Measurements from ENCODE around the gene VPS33B.
A peak's percentile ranks its signal among the peaks of the same experiment; 100 is the strongest.
"Not testable (repeated sequence)": the region's sequence is repeated elsewhere in the genome, so short reads cannot be mapped to it uniquely, and the experiment has no call there.

The VPS33B gene

GRCh38 chr15:91032919-91033803 lies 10.8 kb upstream of the VPS33B start:
- no peak for DNase-seq (ENCODE audit: insufficient read length, low spot score)
- FAIRE-seq: no peak

DNA sequence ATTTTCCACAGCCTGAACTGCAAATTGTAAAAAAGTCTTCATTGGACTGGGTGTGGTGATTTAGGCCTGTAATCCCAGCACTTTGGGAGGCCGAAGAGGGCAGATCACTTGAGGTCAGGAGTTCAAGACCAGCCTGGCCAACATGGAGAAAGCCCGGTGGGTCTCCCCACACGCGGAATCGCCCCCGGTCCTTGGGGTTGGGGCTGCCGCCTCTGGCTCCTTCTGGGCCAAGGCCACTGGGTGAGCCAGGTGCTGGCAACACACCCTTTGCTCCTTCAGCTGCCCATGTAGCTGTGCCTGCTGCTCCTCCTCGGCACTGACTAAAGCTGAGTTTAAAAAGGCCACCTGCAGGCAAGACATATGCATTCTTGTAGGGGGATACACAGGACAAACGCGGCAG lies 9.4 kb upstream of the VPS33B start:
- FAIRE-seq (no peak), DNase-seq (ENCODE audit: insufficient read length, low spot score) (no peak)

- FAIRE-seq (no peak), DNase-seq (ENCODE audit: insufficient read length, low spot score) (no peak)
Observed at GRCh38 chr15:91027677-91028076, 5.3 kb upstream of the VPS33B start.

- no peak for FAIRE-seq
Observed at GRCh38 chr15:91023720-91024119, 1.3 kb upstream of the VPS33B start.

DNA sequence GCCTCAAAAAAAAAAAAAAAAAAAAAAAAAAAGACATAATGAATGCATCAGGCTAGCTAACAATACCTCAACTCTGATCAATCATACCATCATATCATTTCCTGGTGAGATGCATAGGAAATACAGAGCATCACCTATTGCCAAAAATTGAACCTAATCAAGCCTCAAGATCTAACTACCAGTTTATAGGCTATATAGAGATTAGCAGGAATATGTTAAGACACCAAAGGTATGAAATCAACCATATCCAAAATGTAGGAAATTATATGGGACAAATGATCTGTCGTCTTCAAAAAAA lies 387 bp upstream of the VPS33B start:
- FAIRE-seq: no peak
- no peak for DNase-seq (ENCODE audit: insufficient read length, low spot score)

More at GRCh38 chr15:91023720-91024119, 1.3 kb upstream of the VPS33B start:
- DNase-seq (ENCODE audit: insufficient read length, low spot score): no peak

GRCh38 chr15:91021516-91022074 lies 799 bp downstream of the VPS33B start:
- DNase-seq (ENCODE audit: insufficient read length, low spot score) (no peak), FAIRE-seq (no peak)

DNA sequence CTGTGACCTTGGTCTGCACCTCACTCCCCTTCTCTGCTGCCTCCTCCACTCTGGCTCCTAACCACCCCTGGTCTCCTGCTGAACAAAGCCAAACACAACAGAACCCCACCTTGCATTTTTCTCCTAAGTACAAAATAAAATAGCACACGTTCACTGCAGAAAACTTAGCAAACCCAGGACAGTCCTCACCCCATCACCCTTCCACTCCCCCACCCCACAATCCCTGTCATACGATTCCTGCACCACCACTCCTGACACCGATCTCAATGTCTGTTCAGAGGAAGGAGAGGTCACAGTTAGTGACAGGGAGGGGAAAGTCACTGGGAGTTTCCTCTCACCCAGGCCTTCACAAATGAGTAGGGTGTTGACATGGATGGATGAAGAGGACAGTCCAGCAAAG lies 4.2 kb downstream of the VPS33B start:
- FAIRE-seq (no peak), DNase-seq (ENCODE audit: insufficient read length, low spot score) (no peak)

DNA sequence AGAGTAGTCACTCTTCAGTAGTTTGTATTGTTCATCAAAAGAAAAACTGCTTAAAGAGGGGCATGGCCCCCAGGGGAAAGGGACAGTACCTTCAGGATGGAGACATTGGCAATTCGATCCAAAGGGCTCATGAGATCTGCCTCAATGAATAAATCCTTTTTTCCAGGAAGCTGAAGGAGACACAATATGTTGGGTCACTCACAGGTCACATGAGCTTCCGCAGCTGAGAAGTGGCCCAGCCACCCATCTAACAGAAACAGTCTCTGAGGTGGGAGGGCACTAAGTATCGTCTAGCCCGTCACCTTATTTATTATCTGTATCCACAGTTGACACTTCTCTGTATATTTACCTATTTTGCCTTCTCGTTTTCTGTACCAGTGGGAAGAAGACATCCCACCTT lies 4.7 kb downstream of the VPS33B start:
- DNase-seq (ENCODE audit: insufficient read length, low spot score) (no peak), FAIRE-seq (no peak)

DNA sequence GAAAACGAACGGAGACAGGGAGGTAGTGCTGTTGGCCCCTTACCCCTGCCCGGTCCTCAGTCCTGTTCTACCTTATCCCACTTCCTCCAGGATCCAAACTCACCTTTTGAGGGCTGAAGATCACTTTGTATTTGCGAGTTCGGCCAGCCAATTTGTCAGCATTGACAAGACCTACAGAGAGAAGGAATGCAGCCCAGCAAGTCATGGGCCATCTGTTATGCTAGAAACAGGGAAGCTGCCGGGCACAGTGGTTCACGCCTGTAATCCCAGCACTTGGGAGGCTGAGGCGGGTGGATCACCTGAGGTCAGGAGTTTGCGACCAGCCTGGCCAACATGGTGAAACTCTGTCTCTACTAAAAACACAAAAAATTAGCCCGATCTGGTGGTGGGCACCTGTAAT lies 8.7 kb downstream of the VPS33B start:
- not testable (repeated sequence) for DNase-seq (ENCODE audit: insufficient read length, low spot score); FAIRE-seq

DNA sequence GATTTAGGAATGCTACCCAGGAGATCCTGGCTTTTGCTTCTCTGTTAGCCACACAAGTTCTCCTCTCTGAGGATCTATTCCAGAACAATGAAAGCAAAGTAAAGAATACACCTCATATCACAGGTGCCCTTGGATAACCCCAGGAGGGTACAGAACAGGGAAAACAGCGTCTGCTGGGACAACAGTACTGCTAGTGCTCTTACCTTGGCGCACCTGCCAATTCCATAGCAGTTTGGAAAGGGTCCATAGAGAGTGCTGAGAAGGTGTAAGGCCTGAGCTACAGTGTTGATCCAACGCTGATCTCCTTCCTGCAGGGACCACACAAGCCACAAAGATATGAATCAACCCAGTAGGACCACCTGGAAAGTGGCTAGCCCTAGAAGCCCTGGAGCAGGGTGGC lies 15.1 kb downstream of the VPS33B start:
- no peak for DNase-seq (ENCODE audit: insufficient read length, low spot score)
- FAIRE-seq: no peak

DNA sequence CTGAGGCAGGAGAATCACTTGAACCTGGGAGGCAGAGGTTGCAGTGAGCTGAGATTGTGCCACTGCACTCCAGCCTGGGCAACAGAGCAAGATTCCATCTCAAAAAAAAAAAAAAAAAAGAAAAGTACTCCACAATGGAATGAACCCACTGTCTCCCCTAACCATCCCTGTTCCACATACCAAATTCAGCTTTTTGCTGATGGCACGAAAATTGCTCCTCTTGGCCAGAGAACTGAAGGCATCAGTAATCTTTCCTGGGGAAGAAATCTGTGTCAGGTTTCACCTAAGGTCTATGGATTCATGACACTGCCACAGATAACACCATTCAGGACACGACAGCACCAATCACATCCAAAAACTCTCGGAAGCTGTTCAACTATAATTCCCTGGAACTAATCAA lies 21.2 kb downstream of the VPS33B start:
- DNase-seq (ENCODE audit: insufficient read length, low spot score): no peak
- FAIRE-seq: no peak

DNA sequence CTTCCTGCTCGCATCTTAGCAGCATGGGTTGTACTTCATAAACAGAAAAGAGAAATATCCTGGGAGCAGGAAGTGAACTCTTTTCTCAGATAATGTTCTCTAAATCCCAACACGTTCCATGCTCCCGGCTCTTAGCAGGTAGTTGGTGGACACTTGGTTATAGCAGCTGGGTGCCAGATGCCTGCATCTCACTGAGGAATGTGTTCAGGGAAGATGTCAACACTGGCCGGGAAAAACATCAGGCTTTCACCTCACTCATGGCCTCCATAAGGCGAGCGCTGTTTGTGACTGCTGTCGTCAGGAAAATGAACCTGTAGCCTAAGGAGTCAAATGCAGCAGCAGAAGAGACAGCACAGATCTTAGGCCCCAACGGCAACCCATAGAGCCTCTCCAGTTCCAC lies 23.7 kb downstream of the VPS33B start:
- FAIRE-seq (no peak), DNase-seq (ENCODE audit: insufficient read length, low spot score) (no peak)

DNA sequence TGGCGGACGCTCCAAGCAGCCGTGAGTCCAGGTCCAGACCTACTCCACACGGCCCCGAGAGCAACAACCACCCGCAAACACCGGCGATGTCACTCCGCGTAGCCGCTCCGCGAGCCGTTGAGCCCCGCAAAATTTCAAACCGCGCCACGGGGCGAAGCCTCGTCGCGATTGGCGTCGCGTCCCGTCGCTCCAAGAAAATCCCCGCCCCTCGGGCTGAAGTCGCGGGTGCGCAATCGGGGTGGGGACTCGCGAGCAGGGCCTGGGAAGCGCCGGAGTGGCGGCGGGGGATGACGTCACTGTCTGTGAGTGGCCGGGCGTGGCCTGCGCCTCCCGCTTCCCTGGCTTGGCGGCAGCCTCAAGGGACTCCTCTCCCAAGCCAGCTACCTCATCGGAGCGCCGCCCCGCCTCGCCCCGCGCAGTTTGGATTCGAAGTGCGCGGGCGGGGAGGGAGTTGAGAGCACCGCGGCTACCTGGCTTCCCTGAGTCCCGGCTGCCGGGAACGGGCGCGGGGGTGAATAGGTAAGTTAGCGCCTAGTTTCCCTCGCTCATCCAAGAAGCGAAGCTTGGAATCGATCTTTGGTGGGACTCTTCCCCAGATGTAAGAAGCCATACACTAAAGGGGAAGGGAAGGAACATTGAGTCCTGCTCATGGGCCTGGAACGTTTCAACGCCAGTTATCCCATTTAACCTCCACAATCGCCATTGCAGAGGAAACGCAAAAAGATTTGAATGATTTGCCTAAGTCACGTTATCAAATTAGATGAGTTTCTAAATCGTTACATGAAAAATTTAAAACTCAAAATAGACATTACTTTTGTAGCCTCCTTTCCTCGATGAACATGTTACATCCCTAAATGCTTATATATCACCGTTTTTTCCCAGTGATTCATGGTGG lies 27.7 kb downstream of the VPS33B start, which contains the start of gene PRC1:
TSS of gene PRC1 (minus strand) at position 119 of the 895 bp plus-strand sequence. CDS start at position 1, 118 bp downstream.
- FAIRE-seq: peak; percentile 89

GRCh38 chr15:90994059-90994416 lies 28.4 kb downstream of the VPS33B start:
- DNase-seq (ENCODE audit: insufficient read length, low spot score) (no peak), FAIRE-seq (no peak)

More for the DNA sequence above, 27.7 kb downstream of the VPS33B start, which contains the start of gene PRC1:
- DNase-seq (ENCODE audit: insufficient read length, low spot score): peak; percentile 97

- no peak for DNase-seq (ENCODE audit: insufficient read length, low spot score)
- FAIRE-seq: peak; percentile 53
Observed at GRCh38 chr15:90991587-90992285, 30.7 kb downstream of the VPS33B start.

- DNase-seq (ENCODE audit: insufficient read length, low spot score): no peak
- no peak for FAIRE-seq
Observed at GRCh38 chr15:90990446-90990845, 31.9 kb downstream of the VPS33B start.

GRCh38 chr15:90989040-90989768 lies 33.2 kb downstream of the VPS33B start:
- FAIRE-seq: no peak
- no peak for DNase-seq (ENCODE audit: insufficient read length, low spot score)

DNA sequence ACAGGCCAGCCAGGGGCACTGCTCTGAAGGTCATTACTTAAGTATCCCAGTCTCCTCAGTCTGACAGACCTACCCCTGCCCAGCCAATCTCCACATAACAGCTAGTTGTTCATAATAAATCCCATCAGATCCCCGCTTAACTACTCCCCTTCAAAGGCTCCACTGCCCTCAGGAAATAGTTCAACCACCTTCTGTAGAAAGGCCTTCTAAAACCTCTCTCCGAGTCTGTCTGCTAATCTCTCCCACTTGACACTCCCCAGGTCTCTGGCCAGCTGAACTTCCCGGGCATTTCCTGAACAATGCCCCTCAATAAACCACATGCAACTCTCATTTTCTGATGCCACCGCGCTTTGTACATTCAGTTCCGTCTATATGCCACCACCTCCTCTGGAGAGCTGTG lies 34.1 kb downstream of the VPS33B start:
- no peak for DNase-seq (ENCODE audit: insufficient read length, low spot score)
- FAIRE-seq: peak; percentile 64

DNA sequence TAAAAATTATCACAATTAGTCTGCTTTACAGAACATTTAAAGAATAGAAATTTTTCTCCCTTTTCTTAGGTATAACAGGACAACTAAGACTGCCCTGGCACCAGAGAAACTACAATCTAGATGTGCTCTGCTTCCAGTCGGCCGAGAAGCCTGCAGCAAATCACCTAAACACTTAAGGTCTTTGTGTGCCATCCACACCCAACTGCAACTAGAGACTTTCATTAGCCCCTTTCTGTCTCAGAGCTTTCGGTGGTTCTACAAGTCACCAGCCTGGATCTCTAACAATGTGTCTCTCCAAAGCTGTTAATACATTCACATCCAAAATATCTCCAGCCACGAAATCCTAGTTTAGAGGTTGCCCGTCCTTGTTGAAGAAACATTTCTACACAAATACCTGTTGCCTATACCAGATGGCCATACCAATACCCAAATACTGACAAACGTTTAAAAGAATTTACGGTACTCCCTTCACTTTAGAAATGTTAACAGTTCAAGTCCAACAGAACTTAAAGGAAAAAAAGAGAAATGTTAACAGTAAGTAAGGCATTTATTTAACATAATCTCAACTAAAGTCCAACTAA lies 34.7 kb downstream of the VPS33B start:
- DNase-seq (ENCODE audit: insufficient read length, low spot score): no peak
- no peak for FAIRE-seq
